ELR (cell line): ENCODE measurements around the gene PLA2R1.

Experiments used
- DNase-seq: peaks from one replicate; pipeline ENCODE4 v3.0.0-alpha.2; 2015; ENCODE audit warnings: low read depth

The PLA2R1 gene

GRCh38 chr2:159933040-159933726 lies 129.2 kb downstream of the PLA2R1 start:
- no peak for DNase-seq

- DNase-seq: no peak
These were observed 135.7 kb downstream of the PLA2R1 start for GRCh38 chr2:159926695-159927094.

GRCh38 chr2:159925975-159926374 lies 136.4 kb downstream of the PLA2R1 start:
- DNase-seq: no peak

- DNase-seq: no peak
These were observed 139.9 kb downstream of the PLA2R1 start for GRCh38 chr2:159922563-159922962.

- DNase-seq: peak; percentile 56
These were observed 140.5 kb downstream of the PLA2R1 start for GRCh38 chr2:159921752-159922404.

GRCh38 chr2:159916511-159916910 lies 145.9 kb downstream of the PLA2R1 start:
- DNase-seq: no peak

GRCh38 chr2:159913900-159914299 lies 148.5 kb downstream of the PLA2R1 start:
- no peak for DNase-seq

- DNase-seq: no peak
These were observed 149.8 kb downstream of the PLA2R1 start for GRCh38 chr2:159912580-159912979.

- no peak for DNase-seq
These were observed 151.5 kb downstream of the PLA2R1 start for GRCh38 chr2:159910951-159911350.

GRCh38 chr2:159908623-159909022 lies 153.8 kb downstream of the PLA2R1 start:
- no peak for DNase-seq

GRCh38 chr2:159907909-159908308 lies 154.5 kb downstream of the PLA2R1 start:
- no peak for DNase-seq

- no peak for DNase-seq
These were observed 156.3 kb downstream of the PLA2R1 start for GRCh38 chr2:159905926-159906714.

GRCh38 chr2:159904959-159905305 lies 157.5 kb downstream of the PLA2R1 start:
- DNase-seq: no peak

GRCh38 chr2:159904127-159904958 lies 158.1 kb downstream of the PLA2R1 start, which contains the start of gene LY75:
Gene LY75 (minus strand): TSS chr2:159904756.
- no peak for DNase-seq

- no peak for DNase-seq
These were observed 158.8 kb downstream of the PLA2R1 start for GRCh38 chr2:159903443-159904126.

GRCh38 chr2:159902722-159903121 lies 159.7 kb downstream of the PLA2R1 start:
- DNase-seq: no peak

GRCh38 chr2:159900343-159900742 lies 162.1 kb downstream of the PLA2R1 start:
- DNase-seq: no peak

GRCh38 chr2:159898441-159898840 lies 164.0 kb downstream of the PLA2R1 start:
- no peak for DNase-seq

- no peak for DNase-seq
These were observed 164.7 kb downstream of the PLA2R1 start for GRCh38 chr2:159897720-159898119.

- no peak for DNase-seq
These were observed 165.3 kb downstream of the PLA2R1 start for GRCh38 chr2:159897081-159897480.

- DNase-seq: no peak
These were observed 167.0 kb downstream of the PLA2R1 start for GRCh38 chr2:159895258-159896065.
